K562 (cell line): ENCODE data around the gene GJC2. TPM values are rescaled to one million over a fixed set of nuclear protein-coding genes. Genes with fewer than 3 reads are reported as not detected.

ENCODE experiments used
- ERF ChIP-seq: fragments of 450-650 bp; formaldehyde crosslinking; IDR thresholded peaks from 2 replicates; pipeline ENCODE4 v1.4.0; 2020; ENCODE audit warnings: mild to moderate bottlenecking, mixed read lengths
- FOXM1 ChIP-seq, 2 experiments: fragments of 450-650 bp in 1 of 2; sonication (generic) in 1 of 2; formaldehyde crosslinking in 1 of 2; IDR thresholded peaks; 2 replicates each; pipeline versions ENCODE4 v1.6.1 to v1.9.0; 2017 to 2022; ENCODE audit warnings: low read depth in 2 of 2, mild to moderate bottlenecking in 2 of 2, missing genetic modification reagents in 1 of 2, moderate library complexity in 1 of 2
- FOXP4 ChIP-seq: sonication (generic); formaldehyde crosslinking; IDR thresholded peaks from 2 replicates; pipeline ENCODE4 v1.8.0; 2022; ENCODE audit warnings: mild to moderate bottlenecking, missing genetic modification reagents, borderline replicate concordance
- JUN ChIP-seq, 2 experiments: sonication (generic) in 1 of 2; formaldehyde crosslinking in 1 of 2; IDR thresholded peaks; 2 replicates each; pipeline versions ENCODE4 v1.6.1 to v1.8.0; 2012 to 2022; ENCODE audit warnings: borderline replicate concordance in 2 of 2, mild to moderate bottlenecking in 2 of 2, improper control_type of control experiment in 1 of 2, low read depth in 1 of 2, low read length in 1 of 2, missing genetic modification reagents in 1 of 2
- JUNB ChIP-seq: fragments of 450-650 bp; formaldehyde crosslinking; conservative IDR thresholded peaks from 2 replicates; pipeline ENCODE4 v1.4.0; 2020; ENCODE audit warnings: mild to moderate bottlenecking
- MAFG ChIP-seq: fragments of 450-650 bp; conservative IDR thresholded peaks from 2 replicates; pipeline ENCODE4 v1.6.1; 2016; ENCODE audit warnings: missing genetic modification characterization, missing compliant biosample characterization
- MAZ ChIP-seq, 2 experiments: fragments of 450-650 bp in 1 of 2; sonication (generic) in 1 of 2; formaldehyde crosslinking; IDR thresholded peaks in 1 of 2; conservative IDR thresholded peaks in 1 of 2; 2 replicates each; pipeline versions ENCODE4 v1.4.0 to v1.5.0; 2020; ENCODE audit warnings: mild to moderate bottlenecking in 1 of 2, missing genetic modification reagents in 1 of 2
- NRF1 ChIP-seq, 2 experiments: fragments of 450-650 bp; IDR thresholded peaks in 1 of 2; conservative IDR thresholded peaks in 1 of 2; 2 replicates each; pipeline ENCODE4 v1.6.1; 2014; ENCODE audit warnings: mild to moderate bottlenecking in 2 of 2
- PYGO2 ChIP-seq: fragments of 450-650 bp; IDR thresholded peaks from 2 replicates; pipeline ENCODE4 v1.6.1; 2016; ENCODE audit warnings: mild to moderate bottlenecking, missing genetic modification characterization, moderate library complexity, missing compliant biosample characterization
- REST ChIP-seq, 2 experiments: fragments of 450-650 bp; formaldehyde crosslinking in 1 of 2; IDR thresholded peaks; 2 replicates each; pipeline versions ENCODE4 v1.4.0 to v1.6.1; 2014 to 2020; ENCODE audit warnings: mild to moderate bottlenecking in 2 of 2, borderline replicate concordance in 1 of 2, low read depth in 1 of 2
- SMAD4 ChIP-seq: fragments of 250-450 bp; sonication (Bioruptor Pico); conservative IDR thresholded peaks from 2 replicates; pipeline ENCODE4 v1.8.0; 2021; ENCODE audit warnings: inconsistent platforms, mild to moderate bottlenecking, moderate library complexity
- SOX6 ChIP-seq: fragments of 450-650 bp; IDR thresholded peaks from 2 replicates; pipeline ENCODE4 v1.6.1; 2014; ENCODE audit warnings: mild to moderate bottlenecking
- ZBTB26 ChIP-seq: fragments of 450-650 bp; formaldehyde crosslinking; IDR thresholded peaks from 2 replicates; pipeline ENCODE4 v1.4.0; 2022; ENCODE audit warnings: missing genetic modification characterization
- polyA plus RNA-seq, 8 experiments: library from polyadenylated mRNA; depleted of rRNA in 4 of 8; stranded (reverse) in 5 of 8; unstranded in 3 of 8; fragments of >200 nt; fragmentation: Nextera tagmentation in 2 of 8; fragmentation: Illumina TruSeq in 1 of 8; extraction: Ambion mirVana in 2 of 8; extraction: Trizol in 1 of 8; gene quantifications; 2 replicates each; pipeline versions ENCODE4 v1.2.1 to v1.2.3, GENCODE V29; 2011 to 2014; ENCODE audit warnings: inconsistent platforms in 1 of 8, missing spikeins in 1 of 8
- total RNA-seq, 7 experiments: library from RNA; depleted of rRNA in 6 of 7; stranded (reverse); fragments of >200 nt in 6 of 7; fragmentation: Illumina TruSeq in 2 of 7; extraction: Trizol in 2 of 7; gene quantifications; 2 replicates each; pipeline versions ENCODE4 v1.2.1 to v1.2.3, GENCODE V29; 2011 to 2021; ENCODE audit warnings: low replicate concordance in 1 of 7

Gene GJC2
- total and polyA plus RNA-seq, 9 of the 15 experiments (the other 6 are each of a cell fraction or from before 2014, with no cell fraction given) = 0.03 to 0.62 (median 0.11) TPM; not detected in 2

GRCh38 chr1:228166170-228166936 is 16.6 kb downstream of the GJC2 start (continued):
- peak; percentile 67 for TF ChIP-seq REST (IDR thresholded peaks at IDR 0.05; ENCODE audit: borderline replicate concordance)
- 0 out of 2 replicates have a peak, but pooled peaks have one; percentile 59 for TF ChIP-seq REST (CRISPR knock-in tag; IDR thresholded peaks at IDR 0.05; ENCODE audit: low read depth)
- TF ChIP-seq FOXP4 (CRISPR knock-in tag) = peak; percentile 78; the same call in 1 of the 2 replicates
- no peak for TF ChIP-seq NRF1 (conservative IDR thresholded peaks at IDR 0.05 in 1 of 2, IDR thresholded peaks at IDR 0.05 in 1 of 2)
- no peak for TF ChIP-seq PYGO2 (tag)
- TF ChIP-seq JUNB (CRISPR knock-in tag) = 0 out of 2 replicates have a peak, but pooled peaks have one; percentile 7
- no peak for TF ChIP-seq ZBTB26 (CRISPR knock-in tag)
- TF ChIP-seq MAZ (CRISPR knock-in tag; conservative IDR thresholded peaks at IDR 0.05 in 1 of 2, IDR thresholded peaks at IDR 0.05 in 1 of 2) = peak; percentile 10 to 64; a peak in 2 of 4 replicates
- TF ChIP-seq SMAD4 (CRISPR knock-in tag) = 0 out of 2 replicates have a peak, but pooled peaks have one; percentile 12
- no peak; the same call in 1 of the 2 replicates for TF ChIP-seq MAFG (tag)
- no peak for TF ChIP-seq SOX6
- TF ChIP-seq JUN (IDR thresholded peaks at IDR 0.05; ENCODE audit: borderline replicate concordance, low read depth, low read length) = peak; percentile 64; the same call in 1 of the 2 replicates
- TF ChIP-seq JUN (CRISPR knock-in tag; IDR thresholded peaks at IDR 0.05; ENCODE audit: borderline replicate concordance) = no peak; the same call in 1 of the 2 replicates
- TF ChIP-seq FOXM1 (IDR thresholded peaks at IDR 0.05; ENCODE audit: low read depth) = no peak
- no peak for TF ChIP-seq FOXM1 (CRISPR knock-in tag; IDR thresholded peaks at IDR 0.05; ENCODE audit: low read depth)
- TF ChIP-seq ERF (CRISPR knock-in tag) = 0 out of 2 replicates have a peak, but pooled peaks have one; percentile 26
